H1 (cell line): Measurements from ENCODE around the gene SPTBN5. TPM values are rescaled to one million over a fixed set of nuclear protein-coding genes. Genes with fewer than 3 reads are reported as not detected.

Experiments
- CTCF ChIA-PET: fragments of 300-600 bp; sonication (Branson Sonifier 250); formaldehyde crosslinking; loops from one replicate; lab custom pipeline; 2021; ENCODE audit not compliant: partially characterized antibody; lab: Charles Lee
- POLR2A ChIA-PET: fragments of 300-600 bp; sonication (Branson Sonifier 250); formaldehyde crosslinking; loops from one replicate; lab custom pipeline; 2021; ENCODE audit warnings: inconsistent platforms; ENCODE audit not compliant: partially characterized antibody; lab: Charles Lee
- DNase-seq, 2 experiments: peaks; one replicate each; pipeline versions ENCODE4 v3.0.0 to v3.0.0-alpha.2; 2010 to 2022; ENCODE audit warnings: low spot score in 2 of 2, low read depth in 1 of 2, mixed read lengths in 1 of 2
- FAIRE-seq: peaks from 2 replicates; lab custom pipeline; 2011; peaks lifted over from hg19 to GRCh38; lab: Jason Lieb, UNC
- H2AFZ ChIP-seq: 2 replicates; pipeline ENCODE4 v1.8.1; 2012; ENCODE audit warnings: low read length, inconsistent platforms
- H2AK5ac ChIP-seq: 2 replicates; pipeline ENCODE4 v1.6.1; 2013; ENCODE audit warnings: low read depth, low read length
- H2BK120ac ChIP-seq: replicated peaks from 2 replicates; pipeline ENCODE3; 2013; ENCODE audit warnings: low read depth, low read length, inconsistent platforms
- H2BK12ac ChIP-seq: 2 replicates; pipeline ENCODE4 v1.6.1; 2013; ENCODE audit warnings: low read depth, low read length
- H2BK15ac ChIP-seq: 2 replicates; pipeline ENCODE4 v1.6.1; 2013; ENCODE audit warnings: low read length
- H2BK20ac ChIP-seq: 2 replicates; pipeline ENCODE4 v1.6.1; 2013; ENCODE audit warnings: low read length
- H2BK5ac ChIP-seq: 2 replicates; pipeline ENCODE4 v1.6.1; 2013; ENCODE audit warnings: low read depth, low read length
- H3K14ac ChIP-seq: 2 replicates; pipeline ENCODE4 v1.6.1; 2013; ENCODE audit warnings: inconsistent platforms; ENCODE audit not compliant: insufficient read length
- H3K18ac ChIP-seq: 2 replicates; pipeline ENCODE4 v1.6.1; 2013; ENCODE audit warnings: low read length; ENCODE audit errors: extremely low read depth
- H3K23ac ChIP-seq: 2 replicates; pipeline ENCODE4 v1.6.1; 2013; ENCODE audit warnings: inconsistent platforms; ENCODE audit not compliant: insufficient read length
- H3K23me2 ChIP-seq: 2 replicates; pipeline ENCODE4 v1.6.1; 2013; ENCODE audit warnings: low read depth, low read length
- H3K27ac ChIP-seq: 2 replicates; pipeline ENCODE4 v1.6.1; 2011; ENCODE audit warnings: low read depth, low read length, inconsistent platforms
- H3K27me3 ChIP-seq, 4 experiments: replicated peaks in 1 of 4; 1 replicate in 1 of 4; 2 replicates in 3 of 4; pipeline versions ENCODE4 v1.6.1 to v1.8.1; 2011 to 2013; ENCODE audit warnings: low read length in 3 of 4, mild to moderate bottlenecking in 3 of 4, inconsistent platforms in 2 of 4, mixed read lengths in 2 of 4, moderate library complexity in 1 of 4; ENCODE audit not compliant: control insufficient read depth in 3 of 4, insufficient read depth in 3 of 4; ENCODE audit errors: extremely low read depth in 1 of 4
- H3K36me3 ChIP-seq, 4 experiments: 2 replicates each; pipeline versions ENCODE4 v1.6.1 to v1.8.1; 2011 to 2013; ENCODE audit warnings: mild to moderate bottlenecking in 4 of 4, low read length in 3 of 4, moderate library complexity in 2 of 4, control low read depth in 1 of 4, inconsistent platforms in 1 of 4; ENCODE audit not compliant: insufficient read depth in 4 of 4, control insufficient read depth in 2 of 4
- H3K4ac ChIP-seq: replicated peaks from 2 replicates; pipeline ENCODE3; 2013; ENCODE audit warnings: low read length, low read depth, mixed read lengths, inconsistent platforms; ENCODE audit not compliant: insufficient read length
- H3K4me1 ChIP-seq, 4 experiments: replicated peaks in 1 of 4; 1 replicate in 1 of 4; 2 replicates in 3 of 4; pipeline versions ENCODE4 v1.6.1 to v1.8.1; 2011 to 2013; ENCODE audit warnings: low read length in 3 of 4, inconsistent platforms in 2 of 4, mixed read lengths in 1 of 4; ENCODE audit not compliant: insufficient read depth in 4 of 4, control insufficient read depth in 3 of 4
- H3K4me2 ChIP-seq, 2 experiments: 2 replicates each; pipeline versions ENCODE4 v1.6.1 to v1.8.1; 2011 to 2013; ENCODE audit warnings: low read depth in 2 of 2, low read length in 2 of 2, control low read depth in 1 of 2, inconsistent platforms in 1 of 2, mild to moderate bottlenecking in 1 of 2; ENCODE audit not compliant: insufficient read depth in 1 of 2
- H3K4me3 ChIP-seq, 4 experiments: fragments of 200-600, 300-600 bp in 1 of 4; sonication (generic), shearing (Covaris generic), sonication (Bioruptor Twin) in 1 of 4; 2 replicates each; pipeline versions ENCODE4 v1.5.1 to v1.8.1; 2011 to 2016; ENCODE audit warnings: low read length in 4 of 4, low read depth in 3 of 4, control low read depth in 2 of 4, inconsistent platforms in 2 of 4, mild to moderate bottlenecking in 2 of 4, mixed read lengths in 1 of 4, moderate library complexity in 1 of 4; ENCODE audit not compliant: insufficient read depth in 2 of 4; ENCODE audit errors: extremely low read depth in 1 of 4
- H3K56ac ChIP-seq: replicated peaks from 2 replicates; pipeline ENCODE3; 2013; ENCODE audit warnings: low read depth, mild to moderate bottlenecking, mixed read lengths, low read length, inconsistent platforms; ENCODE audit not compliant: insufficient read length
- H3K79me1 ChIP-seq: 2 replicates; pipeline ENCODE4 v1.6.1; 2013; ENCODE audit warnings: low read depth, low read length, control low read depth
- H3K79me2 ChIP-seq, 2 experiments: 2 replicates each; pipeline versions ENCODE4 v1.6.1 to v1.8.1; 2012 to 2013; ENCODE audit warnings: low read length in 2 of 2, mild to moderate bottlenecking in 2 of 2, inconsistent platforms in 1 of 2; ENCODE audit not compliant: insufficient read depth in 2 of 2, control insufficient read depth in 1 of 2
- H3K9ac ChIP-seq, 4 experiments: replicated peaks in 1 of 4; 1 replicate in 1 of 4; 2 replicates in 3 of 4; pipeline versions ENCODE4 v1.6.1 to v1.8.1; 2011 to 2013; ENCODE audit warnings: low read depth in 3 of 4, low read length in 3 of 4, control low read depth in 2 of 4, mild to moderate bottlenecking in 2 of 4, moderate library complexity in 2 of 4, inconsistent platforms in 1 of 4; ENCODE audit errors: extremely low read depth in 1 of 4
- H3K9me3 ChIP-seq, 2 experiments: 2 replicates each; pipeline versions ENCODE4 v1.6.1 to v1.8.1; 2012 to 2013; ENCODE audit warnings: mild to moderate bottlenecking in 2 of 2, moderate library complexity in 2 of 2, control low read depth in 1 of 2, inconsistent platforms in 1 of 2, low read depth in 1 of 2, low read length in 1 of 2, mixed read lengths in 1 of 2; ENCODE audit not compliant: insufficient read depth in 2 of 2
- H4K20me1 ChIP-seq, 2 experiments: replicated peaks in 1 of 2; 2 replicates each; pipeline versions ENCODE3 to v1.8.1; 2011 to 2013; ENCODE audit warnings: inconsistent platforms in 2 of 2, low read length in 2 of 2, mild to moderate bottlenecking in 1 of 2; ENCODE audit not compliant: insufficient read depth in 2 of 2, control insufficient read depth in 1 of 2
- H4K5ac ChIP-seq: 2 replicates; pipeline ENCODE4 v1.6.1; 2013; ENCODE audit warnings: low read length, low read depth, mixed read lengths, inconsistent platforms; ENCODE audit not compliant: insufficient read length
- H4K8ac ChIP-seq: 2 replicates; pipeline ENCODE4 v1.8.0; 2013; ENCODE audit warnings: mild to moderate bottlenecking, moderate library complexity, low read length, inconsistent platforms; ENCODE audit not compliant: insufficient read depth; ENCODE audit errors: extremely low read depth
- H4K91ac ChIP-seq: replicated peaks from 2 replicates; pipeline ENCODE3; 2013; ENCODE audit warnings: low read length, mixed read lengths, inconsistent platforms; ENCODE audit not compliant: insufficient read length
- CEBPB ChIP-seq: IDR thresholded peaks from 2 replicates; pipeline ENCODE4 v1.6.1; 2012; ENCODE audit warnings: low read depth, low read length
- MAX ChIP-seq: IDR thresholded peaks from 2 replicates; pipeline ENCODE4 v1.6.1; 2012; ENCODE audit warnings: inconsistent platforms
- WGBS, 2 experiments: shearing (Covaris generic) in 1 of 2; methylation state at CpG; one replicate each; pipeline versions ENCODE4 v1.1.6 to v1.1.7; 2013 to 2015; ENCODE audit warnings: low lambda C conversion rate in 2 of 2, mixed read lengths in 2 of 2, inconsistent platforms in 1 of 2, low coverage in 1 of 2, missing lambda C conversion rate in 1 of 2; ENCODE audit not compliant: insufficient replicate concordance in 2 of 2, insufficient coverage in 1 of 2, insufficient read length in 1 of 2; ENCODE audit errors: extremely low coverage in 1 of 2, missing lambda C conversion rate in 1 of 2; 5-methylcytosine and 5-hydroxymethylcytosine counted together
- polyA plus RNA-seq, 7 experiments: library from polyadenylated mRNA; depleted of rRNA in 3 of 7; stranded (reverse) in 5 of 7; unstranded in 2 of 7; fragments of >200 nt in 5 of 7; fragments of 200-250 nt in 2 of 7; gene quantifications; 1 replicate in 5 of 7; 2 replicates in 1 of 7; 4 replicates in 1 of 7; pipeline versions ENCODE4 v1.2.1 to v1.2.3, GENCODE V29; 2011 to 2013; ENCODE audit warnings: missing spikeins in 2 of 7, mixed read lengths in 2 of 7
- total RNA-seq: library from RNA; stranded (reverse); fragmentation: NEBNext Ultra II Directional; extraction: Animal tissue kit (Norgen Biotek cat#: 25700); gene quantifications from 2 replicates; pipeline ENCODE4 v1.2.1, GENCODE V29; 2021
- TF ChIP-seq, protein P1 (sequence below): IDR thresholded peaks from 2 replicates; pipeline ENCODE4 v1.6.1; 2012; ENCODE audit warnings: inconsistent platforms

SPTBN5 gene
- total and polyA plus RNA-seq, 2 of the 8 experiments (the other 6 are each of a cell fraction or from before 2014, with no cell fraction given): 0.32 to 0.84 TPM

- Histone ChIP-seq H2AFZ (no peak overlapping the region), H2BK120ac (no peak overlapping the region), H2BK12ac (no peak overlapping the region), H3K9me3 (no peaks in the 10 kb centered on the region), H4K20me1 (peaks cover 0 to 2% of the 10 kb centered on the region in 2 experiments), H3K79me1 (no peaks in the 10 kb centered on the region), H4K8ac (peak overlapping the region; percentile 75), H4K5ac (no peak overlapping the region), H3K4me2 (no peak overlapping the region), H3K36me3 (no peaks in the 10 kb centered on the region), H2AK5ac (no peak overlapping the region), H3K18ac (no peak overlapping the region), H3K27ac (no peak overlapping the region), H2BK20ac (no peak overlapping the region), H2BK5ac (no peak overlapping the region; the same call in 1 of the 2 replicates), H3K79me2 (no peaks in the 10 kb centered on the region), H3K9ac (no peak overlapping the region), H3K23ac (no peak overlapping the region), H3K56ac (no peak overlapping the region), H3K4ac (no peak overlapping the region), H3K27me3 (no peaks in the 10 kb centered on the region; a peak in 2 of 7 replicates), H2BK15ac (no peak overlapping the region), H3K4me3 (no peak overlapping the region), H3K23me2 (no peaks in the 10 kb centered on the region), H3K14ac (no peak overlapping the region), H4K91ac (no peak overlapping the region), H3K4me1 (peaks cover 0 to 8% (median 2%) of the 10 kb centered on the region in 4 experiments; a peak in 3 of 7 replicates)
- FAIRE-seq (no peak), DNase-seq (no peak)
- POLR2A ChIA-PET: interaction anchor here (2.6 kb wide), 1 partner anchor 16 kb away, joined by 11 read pairs; no protein-coding TSS in a partner anchor
- TF ChIP-seq MAX (no peak), CEBPB (no peak)
- TF ChIP-seq, protein P1, sequence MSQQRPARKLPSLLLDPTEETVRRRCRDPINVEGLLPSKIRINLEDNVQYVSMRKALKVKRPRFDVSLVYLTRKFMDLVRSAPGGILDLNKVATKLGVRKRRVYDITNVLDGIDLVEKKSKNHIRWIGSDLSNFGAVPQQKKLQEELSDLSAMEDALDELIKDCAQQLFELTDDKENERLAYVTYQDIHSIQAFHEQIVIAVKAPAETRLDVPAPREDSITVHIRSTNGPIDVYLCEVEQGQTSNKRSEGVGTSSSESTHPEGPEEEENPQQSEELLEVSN: no peak
- 88% methylated on average over 8 of the region's 8 CpGs; no CpG with 5 or more reads in 1 of the 2 experiments for WGBS, 2 experiments
- CTCF ChIA-PET: interaction anchor here (0.8 to 4.1 kb wide), 9 partner anchors 9 to 309 kb away, joined by 3 to 22 read pairs (median 4); no protein-coding TSS in a partner anchor
Measured at GRCh38 chr15:41866263-41866703, 27.6 kb downstream of the SPTBN5 start.
